Measurements from ENCODE around the gene NKX2-1.

GRCh38 chr14:36516719-36517241 is 3.3 kb downstream of the NKX2-1 start:
- no peak for TF ChIP-seq CTCF (conservative IDR thresholded peaks at IDR 0.05; ENCODE audit: low read length)
- TF ChIP-seq EZH2phosphoT487 (IDR thresholded peaks at IDR 0.05; ENCODE audit: borderline replicate concordance) = no peak

Data from Loucy (cell line).